Right ventricle myocardium inferior (tissue), 1 donor: ENCODE measurements around the gene CELF4. TPM values are rescaled to one million over a fixed set of nuclear protein-coding genes. Genes with fewer than 3 reads are reported as not detected.
"Not testable (repeated sequence)": the region's sequence is repeated elsewhere in the genome, so short reads cannot be mapped to it uniquely, and the experiment has no call there.

Source experiments
- ATAC-seq: fragments of 200-7000 bp; cut with Tn5 transposase; one replicate; pipeline ENCODE4 v1.9.1; 2020; ENCODE audit warnings: mild to moderate bottlenecking, moderate library complexity
- DNase-seq: peaks from one replicate; pipeline ENCODE4 v3.0.0; 2021; ENCODE audit errors: missing footprints
- intact Hi-C: fragments of 100-400 bp; cut with DNase I; formaldehyde crosslinking; loops from one replicate; pipeline ENCODE4 v1.11.0; 2022
- total RNA-seq: library from RNA; stranded (reverse); fragmentation: NEBNext Ultra II Directional; extraction: Animal tissue kit (Norgen Biotek cat#: 25700); gene quantifications from one replicate; pipeline ENCODE4 v1.2.1, GENCODE V29; 2021
- donor health status: DM: no; HTN: yes; CAD: no; lungs with severe emphysema.

CELF4 gene
- total RNA-seq, 1 donor from 2014 or later = not detected

DNA sequence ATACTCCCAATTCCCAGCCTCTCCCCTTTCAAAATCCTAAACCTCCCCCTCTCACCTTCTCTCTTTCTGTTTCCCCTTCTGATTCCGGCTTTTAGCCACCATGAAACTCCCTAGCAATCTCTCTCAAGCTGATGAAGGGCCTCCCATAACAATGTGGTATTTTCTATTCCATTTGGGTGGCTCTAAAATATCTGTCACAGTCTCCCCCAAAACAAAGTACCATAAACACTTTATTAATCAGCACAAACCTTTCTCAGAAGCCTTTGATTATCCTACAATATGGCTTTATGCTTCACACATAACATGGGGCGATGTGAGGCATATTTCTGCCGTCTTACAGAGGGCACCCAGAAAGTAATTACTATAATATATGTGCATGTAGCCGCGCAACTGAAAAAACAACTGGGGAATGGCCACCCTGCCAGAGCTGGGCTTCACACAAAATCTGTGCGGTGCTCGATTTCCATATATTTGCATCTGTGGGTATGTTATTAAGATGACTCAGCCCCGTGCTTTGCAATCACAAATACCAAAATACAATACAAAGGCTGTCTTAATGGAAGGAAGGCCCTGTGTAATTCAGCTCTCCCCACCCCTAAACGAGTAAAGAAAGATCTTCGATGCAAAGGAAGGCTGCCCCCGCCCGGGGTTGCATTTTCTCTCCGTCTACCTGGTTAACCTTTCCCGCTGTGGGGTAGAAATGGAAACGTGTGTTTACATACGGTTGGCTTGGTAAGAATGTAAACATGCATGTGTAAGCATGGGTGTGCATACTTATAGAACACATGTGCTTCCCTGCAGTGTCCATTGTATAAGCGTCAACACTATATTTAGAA lies 81.4 kb downstream of the CELF4 start:
- ATAC-seq (no peak), DNase-seq (peak; percentile 17)
- intact Hi-C loops = no loop called here

DNA sequence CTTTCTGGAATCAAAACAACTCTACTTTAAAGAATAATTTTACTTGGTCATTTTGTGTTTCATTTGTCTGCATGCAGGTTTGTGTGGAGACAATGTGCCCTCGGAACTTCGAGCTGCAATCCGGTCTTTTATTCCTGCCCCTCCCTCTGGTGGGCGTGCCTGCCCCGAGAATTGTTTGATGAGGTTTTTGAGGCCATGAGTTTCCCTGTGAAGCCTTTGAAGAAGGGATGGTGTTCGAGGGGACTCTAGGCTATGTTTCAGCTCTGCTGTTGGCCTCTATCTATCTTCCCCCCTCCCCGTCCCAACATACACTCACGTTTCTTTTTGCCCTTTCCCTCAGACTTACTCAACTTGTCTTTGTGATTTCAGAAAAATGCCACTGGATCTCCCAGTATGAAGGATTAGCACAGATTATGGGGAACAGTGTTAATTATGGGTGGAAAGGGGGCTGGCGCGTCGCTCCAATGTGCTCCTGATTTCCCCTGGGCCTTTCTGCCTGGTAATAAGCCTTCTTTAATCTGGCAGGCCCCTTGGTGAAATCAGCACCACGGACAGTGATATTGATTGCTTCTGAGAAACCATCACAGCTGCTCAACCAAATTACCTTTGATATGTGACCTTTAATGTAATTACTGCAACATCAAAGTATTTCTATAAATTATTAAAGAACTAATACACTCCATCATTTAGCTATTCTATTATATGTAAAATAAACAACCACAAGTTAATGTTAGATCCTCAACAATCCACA lies 82.2 kb downstream of the CELF4 start:
- DNase-seq (peak; percentile 11), ATAC-seq (no peak)
- intact Hi-C loops = no loop called here

DNA sequence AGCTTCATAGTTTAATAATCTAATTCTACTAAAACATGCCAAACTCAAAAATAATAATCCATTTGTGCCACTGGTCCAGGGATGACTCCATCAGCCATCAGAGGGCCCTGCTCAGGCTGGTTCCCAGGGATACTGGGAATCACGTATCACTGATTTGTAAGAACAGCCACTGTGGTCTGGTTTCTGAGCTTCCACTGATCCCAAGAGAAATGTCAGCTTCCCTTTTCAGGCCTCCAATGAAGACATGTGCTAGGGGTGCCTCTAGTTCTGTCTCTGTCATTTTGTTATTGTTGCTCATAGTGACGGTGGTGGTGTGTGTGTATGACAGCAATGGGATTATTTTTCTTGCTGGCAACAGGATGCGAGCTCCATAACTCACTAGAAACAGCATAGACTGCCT lies 83.2 kb downstream of the CELF4 start:
- intact Hi-C loops = no loop called here
- no peak for DNase-seq
- no peak for ATAC-seq

DNA sequence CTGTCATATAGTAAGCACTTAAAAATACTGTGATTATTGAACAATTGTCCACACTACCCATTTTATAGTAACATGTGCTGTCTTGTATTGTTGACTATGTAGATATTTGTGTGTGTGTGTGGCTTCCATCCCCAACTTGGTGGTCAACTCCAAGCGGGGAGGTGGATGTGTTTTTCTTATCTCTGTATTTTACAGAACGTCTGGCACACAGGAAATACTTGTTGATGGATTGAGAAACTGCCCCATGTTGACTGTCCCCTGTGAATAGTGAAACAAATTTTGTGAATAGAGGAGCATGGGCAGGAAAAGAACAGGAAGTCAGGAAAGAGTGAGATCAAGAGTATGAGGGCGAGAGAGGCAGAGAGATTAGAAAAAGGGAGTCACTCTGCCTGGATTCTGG lies 83.6 kb downstream of the CELF4 start:
- intact Hi-C loops = no loop called here
- DNase-seq (no peak), ATAC-seq (no peak)

DNA sequence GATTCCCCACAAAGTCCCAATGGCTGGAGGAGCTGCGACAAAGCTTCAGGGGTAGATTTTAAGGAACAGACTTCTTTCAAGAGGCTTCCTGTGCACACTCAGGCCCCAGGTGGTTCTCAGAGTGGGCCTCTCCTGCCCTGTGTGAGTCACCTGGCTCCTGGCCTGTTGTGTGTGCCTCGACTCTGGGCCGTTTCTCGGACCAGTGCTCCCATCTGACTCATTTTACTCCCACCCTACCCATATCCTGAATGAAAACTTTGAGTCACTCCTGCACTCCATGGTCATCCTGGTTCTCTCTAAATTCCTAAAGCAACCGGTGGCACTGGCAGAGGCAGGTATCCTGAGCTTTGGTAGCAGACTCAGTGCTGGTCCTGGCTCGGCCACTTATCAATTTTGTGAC lies 84.1 kb downstream of the CELF4 start:
- DNase-seq = peak; percentile 9
- intact Hi-C loops = no loop called here
- ATAC-seq = no peak

DNA sequence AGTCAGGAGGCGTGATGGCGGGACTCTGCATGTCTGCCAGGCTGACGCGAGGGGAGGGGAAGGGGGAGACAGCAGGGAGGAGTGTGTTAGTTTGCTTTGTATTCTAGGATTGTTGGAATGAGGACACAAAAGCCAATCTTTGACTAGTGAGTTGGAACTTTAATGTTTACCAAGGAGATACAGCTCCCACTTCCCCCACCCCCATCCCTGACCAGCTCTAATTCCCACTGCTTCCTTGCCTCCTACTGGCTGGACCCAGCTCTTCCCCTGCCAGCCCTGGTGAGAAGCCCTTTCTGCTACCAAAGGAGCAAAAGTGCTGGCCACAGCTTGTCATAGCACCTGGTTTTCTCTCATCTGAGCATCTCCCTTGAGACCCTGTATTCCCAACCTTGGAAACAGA lies 84.5 kb downstream of the CELF4 start:
- peak; percentile 54 for DNase-seq
- no peak for ATAC-seq
- intact Hi-C loops = no loop called here

DNA sequence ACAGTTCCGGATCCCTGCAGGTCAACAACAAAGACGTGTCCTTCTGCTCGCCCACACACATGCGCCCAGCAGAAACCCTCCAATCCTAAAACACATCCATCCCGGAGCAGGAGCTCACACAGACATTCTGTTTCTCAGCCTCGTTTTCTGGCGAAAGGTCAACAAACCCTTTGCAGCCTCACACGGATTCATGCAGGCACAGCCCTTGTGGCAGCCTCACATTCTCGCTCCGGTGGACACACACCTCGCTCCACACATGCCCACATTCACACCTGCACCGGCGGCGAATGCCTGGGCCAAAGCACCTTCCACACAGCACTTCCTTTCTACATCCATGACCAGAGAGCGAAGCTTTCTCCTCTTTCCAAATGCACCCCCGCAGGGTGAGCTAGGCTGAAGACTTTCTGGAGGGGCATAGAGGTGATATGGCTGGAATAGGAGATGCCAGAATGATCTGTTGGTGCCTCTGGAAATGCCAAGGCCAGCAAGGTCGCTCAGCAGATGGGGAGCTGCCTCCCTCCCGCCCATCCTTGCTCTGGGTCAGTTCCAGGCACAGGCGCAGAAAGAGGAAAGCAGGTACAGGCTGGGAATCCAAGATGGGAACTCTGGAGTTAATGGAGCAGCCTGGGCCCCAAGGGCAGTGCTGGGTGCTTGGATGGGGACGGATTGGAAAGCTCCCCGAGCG lies 88.8 kb downstream of the CELF4 start:
- intact Hi-C loops = loop anchor here (2.0 kb wide), 1 partner anchor 90 kb away; no protein-coding TSS in a partner anchor
- ATAC-seq = no peak
- peak; percentile 31 for DNase-seq

DNA sequence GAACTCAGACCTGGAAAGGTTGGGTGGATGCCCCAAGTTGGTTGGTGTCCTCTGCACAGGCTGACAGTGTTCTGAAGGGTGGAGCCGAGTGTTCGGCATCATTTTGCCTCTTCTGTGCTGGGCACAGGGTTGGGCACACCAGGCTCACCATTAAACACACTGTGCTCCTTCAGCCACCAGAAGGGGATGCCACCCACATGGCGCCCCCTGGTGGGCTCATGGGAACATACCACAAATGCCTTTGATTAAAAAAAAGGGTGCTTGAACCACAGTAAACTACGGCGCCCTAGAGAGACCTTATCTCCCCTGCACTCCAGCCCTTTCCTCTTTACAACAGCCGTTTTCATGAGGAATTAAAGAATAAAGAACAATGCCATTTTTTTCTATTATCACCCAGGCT lies 89.4 kb downstream of the CELF4 start:
- ATAC-seq = no peak
- DNase-seq = peak; percentile 28
- intact Hi-C loops = loop anchor here (2.0 kb wide), 1 partner anchor 89 kb away; no protein-coding TSS in a partner anchor

DNA sequence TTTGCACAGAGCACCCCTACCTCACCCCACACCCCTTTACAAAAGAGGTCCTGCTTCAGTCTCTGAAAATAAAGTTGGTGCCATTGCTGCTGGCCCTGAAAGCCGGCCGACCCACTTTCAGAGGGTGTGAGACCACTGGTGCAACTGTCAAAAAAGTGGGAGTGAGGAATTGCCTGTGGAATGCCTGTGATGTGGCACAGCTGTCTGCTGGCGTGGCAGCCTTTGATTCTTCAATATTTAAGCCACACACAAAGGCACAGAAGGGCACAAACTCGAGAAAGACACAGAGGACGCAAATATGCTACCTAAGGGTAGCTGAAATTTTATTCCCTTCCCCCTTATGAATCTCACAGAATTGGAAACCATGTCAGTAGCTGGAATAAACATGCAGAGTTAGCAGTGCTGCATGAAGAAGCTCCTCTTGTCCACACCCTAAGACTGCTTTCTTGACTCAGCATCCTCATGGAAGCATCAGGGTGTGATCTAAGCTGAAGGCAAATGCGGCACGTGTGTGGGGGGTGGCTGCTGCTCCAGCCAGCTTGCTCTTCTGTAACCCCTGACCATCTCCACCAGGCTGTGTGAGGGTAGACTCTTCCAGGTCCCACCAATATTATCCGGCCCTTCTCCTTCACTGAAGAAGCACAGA lies 92.3 kb downstream of the CELF4 start:
- DNase-seq (no peak), ATAC-seq (no peak)
- intact Hi-C loops = no loop called here

DNA sequence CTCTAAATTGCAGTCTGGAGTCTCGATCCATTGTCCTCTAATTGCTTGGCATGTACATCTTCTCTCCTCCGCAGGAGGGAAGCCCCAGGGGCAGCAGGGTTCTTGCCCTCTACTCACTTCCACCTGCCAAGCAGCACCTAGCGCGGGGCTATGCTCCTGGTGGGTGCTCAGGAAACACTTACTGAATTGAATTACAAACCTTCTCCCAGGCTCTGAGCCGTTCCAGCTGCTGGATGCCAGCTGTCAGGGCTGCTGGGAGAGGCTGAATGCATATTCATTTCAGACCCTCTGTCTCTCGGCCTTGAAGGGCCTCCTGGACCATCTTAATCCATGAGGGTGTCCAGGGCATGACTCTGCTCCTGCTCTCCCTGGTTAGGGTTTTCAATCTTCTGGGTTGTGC lies 94.0 kb downstream of the CELF4 start:
- intact Hi-C loops = no loop called here
- ATAC-seq = no peak
- DNase-seq = peak; percentile 9

DNA sequence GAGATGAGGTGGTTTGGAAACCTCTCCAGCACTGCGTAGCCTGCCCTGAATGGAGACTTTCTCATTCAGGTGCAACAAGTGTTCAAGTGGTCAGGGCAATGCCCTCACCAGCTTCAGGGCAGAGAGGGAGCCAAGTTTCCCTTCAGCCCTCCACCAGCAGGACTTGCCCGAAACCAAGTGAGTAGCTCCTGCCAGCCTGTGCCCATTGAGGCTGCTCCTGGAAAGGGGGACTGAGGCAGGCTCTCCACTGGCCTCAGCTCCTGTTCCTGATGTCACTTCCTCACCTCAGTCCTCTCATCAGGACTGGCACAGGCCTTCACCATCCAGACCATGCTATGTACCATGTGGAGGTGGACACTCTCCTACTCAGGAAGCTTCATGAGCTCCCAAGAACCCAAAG lies 94.6 kb downstream of the CELF4 start:
- intact Hi-C loops = no loop called here
- ATAC-seq = no peak
- peak; percentile 42 for DNase-seq

DNA sequence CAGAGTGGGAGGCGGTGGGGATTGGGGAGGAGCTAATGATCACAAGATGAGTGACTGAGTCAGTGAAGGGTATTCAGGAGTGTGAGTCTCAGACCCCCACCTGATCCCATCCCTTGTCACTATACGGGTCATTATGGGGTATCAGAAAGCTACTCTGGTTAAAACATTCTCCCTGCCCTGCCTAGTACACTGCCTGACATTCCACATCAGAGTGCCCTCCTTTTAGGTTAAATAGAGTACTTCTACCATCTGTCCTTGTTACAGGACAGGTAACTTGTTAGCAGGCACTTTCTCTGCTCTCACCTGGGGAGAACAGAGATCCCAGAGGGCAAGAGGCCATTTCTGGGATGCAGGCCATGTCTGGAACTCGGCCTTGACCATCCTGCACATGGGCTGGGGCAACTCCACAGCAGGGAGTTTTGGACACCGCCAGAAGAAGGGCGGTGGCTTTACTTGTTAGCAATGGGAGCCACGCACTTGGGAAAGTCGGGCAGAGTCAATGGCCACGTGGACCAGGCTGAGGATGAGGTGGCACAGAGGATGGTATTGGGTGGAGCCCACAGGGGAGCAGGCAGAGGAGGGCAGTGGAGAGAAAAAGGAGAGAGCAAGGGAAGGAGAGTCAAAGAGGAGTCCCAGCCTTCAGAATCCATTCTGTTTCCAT lies 98.5 kb downstream of the CELF4 start:
- no peak for ATAC-seq
- peak; percentile 9 for DNase-seq
- intact Hi-C loops = no loop called here

DNA sequence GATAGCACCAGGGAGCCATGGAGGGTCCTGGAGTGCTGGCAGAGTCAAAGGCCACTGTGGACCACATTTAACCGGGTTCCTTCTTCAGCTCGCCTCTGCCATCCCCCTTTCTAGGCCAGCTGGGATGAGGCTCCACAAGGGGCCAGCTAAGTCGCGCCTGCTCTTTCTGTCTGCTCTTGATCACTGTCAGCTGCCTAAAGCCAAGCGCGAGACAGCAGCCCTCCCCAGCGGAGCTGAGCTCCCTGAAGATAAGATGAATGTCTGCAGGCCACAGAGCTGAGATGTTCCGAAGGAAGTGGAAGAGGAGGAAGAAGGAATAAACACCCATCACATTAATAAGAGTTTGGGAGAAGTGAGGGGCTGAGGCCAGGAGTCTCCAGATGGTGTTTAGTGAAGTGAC lies 99.6 kb downstream of the CELF4 start:
- ATAC-seq = no peak
- intact Hi-C loops = no loop called here
- DNase-seq = peak; percentile 20

DNA sequence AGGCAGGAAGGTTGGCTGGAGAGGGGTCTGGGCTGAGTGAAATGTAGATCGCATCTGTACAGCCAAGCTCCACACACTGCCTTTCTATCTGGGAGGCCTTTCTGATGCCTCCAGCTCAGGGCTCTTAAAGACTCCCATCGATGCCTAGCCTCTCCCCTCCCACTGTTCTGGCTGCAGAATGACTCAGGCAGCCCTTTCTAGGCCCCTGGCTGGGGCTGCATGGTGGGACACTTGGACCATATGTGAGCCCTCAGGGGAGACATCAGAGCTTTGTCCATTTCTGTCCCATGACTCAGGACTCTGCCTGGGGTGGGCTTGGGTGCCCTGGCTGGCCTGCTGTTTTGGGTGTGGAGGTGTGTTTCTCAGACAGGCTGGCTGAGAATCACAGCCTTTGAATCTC lies 101.3 kb downstream of the CELF4 start:
- DNase-seq (peak; percentile 53), ATAC-seq (no peak)
- intact Hi-C loops = no loop called here

DNA sequence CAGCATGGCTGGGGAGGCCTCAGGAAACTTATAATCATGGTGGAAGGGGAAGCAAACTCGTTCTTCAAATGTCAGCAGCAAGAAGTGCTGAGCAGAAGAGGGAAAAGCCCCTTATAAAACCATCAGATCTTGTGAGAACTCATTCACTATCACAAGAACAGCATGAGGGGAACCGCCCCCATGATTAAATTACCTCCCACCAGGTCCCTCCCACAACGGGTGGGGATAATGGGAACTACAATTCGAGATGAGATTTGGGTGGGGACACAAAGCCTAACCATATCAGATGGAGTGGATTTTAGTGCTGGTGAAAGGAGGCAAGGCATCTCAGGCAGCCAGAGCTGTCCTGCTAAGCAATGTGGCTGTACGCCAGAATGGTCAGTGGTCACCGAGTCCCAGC lies 104.3 kb downstream of the CELF4 start:
- ATAC-seq, DNase-seq, intact Hi-C loops: not testable (repeated sequence)

DNA sequence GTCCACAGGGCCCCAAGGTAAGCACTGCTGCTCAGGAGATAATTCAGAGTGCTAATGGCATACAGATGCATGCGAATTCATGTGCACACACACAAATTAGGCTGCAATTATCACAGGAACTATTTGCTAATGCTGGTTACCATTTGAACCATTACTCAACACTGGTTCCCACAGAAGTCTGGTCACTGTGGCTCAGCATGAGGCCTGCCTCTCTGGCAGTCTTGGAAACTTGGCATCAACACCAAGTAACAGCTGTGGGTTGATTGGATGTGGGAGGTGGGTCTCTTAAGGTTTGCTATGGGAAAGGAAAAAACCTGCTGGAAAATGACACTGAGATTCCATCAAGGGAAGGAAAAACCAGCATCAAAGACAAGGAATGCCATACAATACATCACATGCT lies 105.0 kb downstream of the CELF4 start:
- DNase-seq (no peak), ATAC-seq (no peak)

DNA sequence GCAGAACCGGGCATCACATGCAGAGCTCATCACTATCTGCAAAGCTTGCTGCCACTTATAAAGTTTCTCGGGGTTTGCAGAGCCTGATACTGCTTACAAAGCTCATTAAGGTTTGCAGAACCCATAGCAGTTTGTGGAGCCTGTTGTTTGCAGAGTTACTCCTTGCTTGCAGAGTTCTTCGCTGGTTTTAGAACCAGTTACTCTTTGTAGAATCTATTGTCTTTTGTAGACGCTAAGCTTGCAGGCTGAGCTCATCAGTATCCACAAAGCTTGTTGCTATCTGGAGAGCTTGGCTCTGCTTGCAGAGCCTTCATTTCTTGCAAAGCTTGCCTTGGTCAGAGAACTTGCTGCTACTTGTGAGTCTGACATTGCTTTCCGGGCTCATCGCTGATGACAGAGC lies 106.9 kb downstream of the CELF4 start:
- DNase-seq (no peak), ATAC-seq (no peak)
- intact Hi-C loops = no loop called here

More for the DNA sequence above, 105.0 kb downstream of the CELF4 start:
- intact Hi-C loops = no loop called here

DNA sequence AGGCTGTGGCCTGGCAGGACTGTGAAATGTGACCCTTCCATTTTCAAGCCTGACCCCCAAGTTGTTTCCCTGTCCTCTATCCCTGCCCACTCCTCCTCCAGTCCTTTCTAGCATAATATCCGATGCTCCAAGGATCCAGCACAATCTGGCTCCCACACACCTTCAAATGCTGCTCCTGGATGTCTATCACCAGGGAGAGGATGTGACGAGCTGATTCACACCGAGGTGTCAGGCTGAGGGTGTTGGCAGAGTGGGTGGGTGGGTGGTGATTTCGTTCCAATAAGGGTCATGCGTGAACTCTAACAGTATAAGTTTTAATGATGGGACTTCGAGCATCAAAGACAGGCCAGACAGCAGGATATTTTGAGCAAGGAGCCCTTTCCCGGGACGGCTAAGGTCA lies 107.8 kb downstream of the CELF4 start:
- no peak for ATAC-seq
- no peak for DNase-seq
- intact Hi-C loops = no loop called here

DNA sequence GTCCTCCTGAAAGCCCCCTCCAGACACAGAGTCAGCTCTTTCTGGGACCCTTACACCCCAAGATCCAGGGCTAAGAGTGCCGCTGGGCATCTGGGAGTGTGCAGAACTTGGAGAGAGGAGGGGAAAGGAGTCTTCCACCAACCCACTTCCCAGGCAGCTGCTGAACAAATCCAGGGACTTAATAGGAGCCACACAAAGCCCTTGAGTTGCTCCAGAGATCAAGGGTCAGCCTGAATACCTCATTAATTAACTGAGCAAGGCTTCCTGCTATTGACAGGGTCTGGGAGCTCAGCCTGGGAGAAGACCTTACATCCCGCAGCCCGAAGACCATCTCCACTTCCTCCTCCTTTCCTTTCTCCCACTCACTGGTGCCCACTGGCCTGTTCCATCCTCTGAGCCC lies 108.3 kb downstream of the CELF4 start:
- ATAC-seq (no peak), DNase-seq (no peak)
- intact Hi-C loops = no loop called here
